Fibroblast of gingiva (primary cell): ENCODE data around the gene PHACTR3.

ENCODE experiments used
- DNase-seq: peaks from one replicate; pipeline ENCODE4 v3.0.0-alpha.2; 2011; ENCODE audit warnings: low read depth

Gene PHACTR3

DNA sequence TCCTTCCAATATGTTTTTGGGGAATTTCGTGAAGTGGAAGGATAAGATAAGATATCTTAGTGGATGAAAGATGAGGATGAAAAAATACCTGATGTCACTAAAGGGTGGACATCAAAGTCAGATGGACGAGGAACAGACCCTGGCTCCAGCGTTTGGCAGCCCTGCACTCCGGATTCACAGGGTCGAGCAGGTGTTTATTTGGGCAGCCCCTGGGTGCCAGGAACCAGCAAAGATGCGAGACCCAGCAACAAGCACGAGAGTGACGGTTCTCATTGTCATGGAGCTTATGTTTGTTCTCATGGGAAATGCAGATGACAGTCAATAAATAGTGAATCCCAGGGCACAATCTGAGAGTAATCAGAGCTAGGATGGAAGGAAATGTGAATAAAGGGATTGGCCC, 131.1 kb downstream of the PHACTR3 start:
- DNase-seq = no peak

- DNase-seq = no peak
Observed at GRCh38 chr20:59735917-59736316, 131.6 kb downstream of the PHACTR3 start.

GRCh38 chr20:59736366-59736765, 132.0 kb downstream of the PHACTR3 start:
- DNase-seq = no peak

- DNase-seq = no peak
Observed at GRCh38 chr20:59737073-59737666, 132.8 kb downstream of the PHACTR3 start.

GRCh38 chr20:59737816-59738215, 133.5 kb downstream of the PHACTR3 start:
- no peak for DNase-seq

- DNase-seq = no peak
Observed at GRCh38 chr20:59738851-59739250, 134.5 kb downstream of the PHACTR3 start.

DNA sequence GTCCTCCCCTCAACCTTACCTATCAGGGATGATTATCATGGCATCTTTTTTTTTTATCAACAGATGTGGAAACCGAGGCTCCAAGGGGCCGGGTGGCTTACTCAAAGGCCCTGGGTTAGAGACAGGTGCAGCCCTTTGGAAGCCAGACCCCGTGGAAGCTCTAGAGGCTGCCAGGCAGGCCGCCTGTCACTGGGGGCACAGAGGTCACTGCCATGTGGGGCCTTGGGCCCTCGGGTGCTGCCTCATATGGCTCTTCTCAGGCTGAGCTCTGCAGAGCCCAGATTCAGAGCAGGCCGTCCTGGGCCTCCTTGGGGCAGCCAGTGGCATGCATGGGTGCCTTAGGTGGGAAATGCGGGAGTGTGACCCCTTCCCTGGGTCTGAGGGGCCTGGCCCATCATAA, 136.3 kb downstream of the PHACTR3 start:
- no peak for DNase-seq

GRCh38 chr20:59741073-59741472, 136.7 kb downstream of the PHACTR3 start:
- DNase-seq = no peak

DNA sequence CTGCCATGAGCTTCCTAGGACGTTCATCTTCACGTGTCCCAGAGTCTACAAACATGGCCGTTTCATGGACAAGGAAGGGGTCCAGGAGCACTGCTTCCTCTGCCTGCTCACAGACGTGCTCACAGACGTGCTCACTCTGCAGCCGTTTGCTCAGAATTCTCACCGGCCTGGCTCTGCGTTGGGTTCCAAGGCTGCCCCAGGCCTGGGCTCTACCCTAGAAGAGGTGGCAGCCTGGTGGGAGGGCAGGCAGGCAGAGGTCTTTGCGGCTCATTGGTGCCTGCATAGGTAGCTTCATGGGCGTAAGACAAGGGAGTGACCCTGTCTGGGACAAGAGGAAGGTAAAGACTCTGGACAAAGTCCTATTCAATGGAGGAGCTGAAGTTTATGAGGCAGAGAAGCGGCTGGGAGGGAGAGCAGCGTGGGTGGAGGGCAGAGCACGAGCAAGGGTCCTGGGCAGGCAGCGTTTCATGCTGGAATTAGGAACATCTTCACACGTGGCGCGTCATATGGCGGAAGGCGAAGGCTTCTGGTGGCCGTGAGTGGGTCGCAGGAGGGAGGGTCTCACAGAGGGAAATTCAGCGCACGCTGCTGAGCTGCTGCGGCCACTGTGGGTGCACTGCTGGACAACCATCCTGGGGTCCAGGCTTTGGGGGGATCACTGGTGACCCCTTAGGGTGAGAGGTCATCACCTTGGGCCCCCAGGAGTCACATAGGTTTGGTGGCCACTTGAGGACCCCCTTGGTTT, 138.2 kb downstream of the PHACTR3 start:
- DNase-seq = no peak

DNA sequence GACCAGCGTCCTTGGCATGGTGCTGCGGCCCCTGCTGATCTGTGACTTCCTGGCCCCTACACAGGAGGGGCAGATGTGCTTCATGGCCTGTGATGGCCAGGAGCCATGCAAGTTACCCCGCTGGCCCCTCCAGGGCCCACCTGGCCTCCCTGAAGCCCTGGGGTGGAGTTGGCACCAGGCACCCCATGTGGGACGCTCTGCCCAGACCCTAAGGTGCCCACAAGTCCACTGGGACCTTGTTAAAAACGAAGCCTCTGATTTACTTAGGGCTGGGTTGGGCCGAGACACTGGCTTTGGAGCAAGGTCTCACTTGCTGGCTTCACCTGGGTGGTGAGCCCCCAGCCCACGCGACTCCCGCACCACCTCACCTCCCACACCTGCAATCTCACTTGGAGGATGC, 139.0 kb downstream of the PHACTR3 start:
- no peak for DNase-seq

- no peak for DNase-seq
Observed at GRCh38 chr20:59743767-59744485, 139.6 kb downstream of the PHACTR3 start.

DNA sequence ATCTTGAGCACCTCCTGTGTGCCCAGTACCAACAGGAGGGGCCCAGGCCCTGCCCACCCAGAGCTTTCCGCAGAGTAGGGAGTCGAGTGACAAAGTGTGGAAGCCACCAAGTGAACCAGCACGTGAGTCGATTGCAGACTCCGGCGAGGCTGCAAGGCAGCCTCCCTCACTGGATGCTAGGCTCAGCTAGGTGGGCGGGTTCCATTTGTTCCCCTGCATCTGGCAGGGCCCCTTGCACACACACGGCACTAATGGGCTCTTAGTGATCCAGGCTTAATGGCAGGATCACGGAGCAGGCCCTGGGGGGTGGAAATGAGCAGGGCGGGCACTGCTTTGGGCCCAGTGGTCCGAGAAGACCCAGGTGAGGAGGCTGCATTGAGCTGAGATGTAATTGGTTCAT, 140.4 kb downstream of the PHACTR3 start:
- DNase-seq = no peak

DNA sequence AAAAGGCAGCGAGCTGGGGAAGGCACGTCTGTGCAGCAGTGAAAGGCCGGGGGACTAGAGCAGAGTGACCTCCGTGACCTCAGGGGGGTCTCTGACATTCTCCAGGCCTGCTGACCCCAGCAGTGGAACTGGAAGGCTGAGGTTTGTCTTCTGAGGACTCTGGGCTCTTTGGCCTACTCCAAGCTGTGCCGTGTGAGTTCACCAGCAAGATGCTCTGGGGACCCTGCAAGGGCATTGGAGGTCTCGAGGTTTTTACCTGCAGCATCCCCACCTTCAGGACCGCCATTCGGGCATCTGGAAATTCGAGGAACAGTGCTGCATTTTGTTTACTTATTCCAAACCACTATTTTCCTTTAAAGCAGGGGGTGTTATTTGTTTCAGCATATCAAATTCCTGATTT, 140.9 kb downstream of the PHACTR3 start:
- no peak for DNase-seq

- DNase-seq = no peak
Observed at GRCh38 chr20:59745716-59746115, 141.4 kb downstream of the PHACTR3 start.

DNA sequence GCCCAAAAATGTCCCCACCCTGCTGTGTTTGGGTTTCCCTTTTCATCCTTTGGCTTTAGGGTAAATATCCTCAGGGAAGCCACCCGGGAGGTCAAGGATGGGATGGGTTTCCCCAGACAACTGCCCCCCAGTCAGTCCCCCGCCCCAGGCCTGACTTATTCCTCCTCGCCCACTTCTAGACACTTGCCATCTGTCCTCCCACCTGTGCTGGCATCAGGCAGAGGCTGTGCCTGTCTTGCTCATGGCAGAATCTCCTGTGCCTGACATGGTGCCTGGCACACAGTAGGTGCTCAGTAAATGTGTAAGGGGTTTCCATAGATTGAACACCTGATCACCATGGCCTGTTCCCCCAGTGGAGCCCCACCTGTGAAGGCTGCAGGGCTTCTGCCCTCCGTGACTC, 141.8 kb downstream of the PHACTR3 start:
- DNase-seq = no peak

GRCh38 chr20:59747671-59748515, 143.6 kb downstream of the PHACTR3 start:
- no peak for DNase-seq

- DNase-seq = peak; percentile 68
Observed at GRCh38 chr20:59748619-59749191, 144.4 kb downstream of the PHACTR3 start.

- peak; percentile 31 for DNase-seq
Observed at GRCh38 chr20:59749301-59749700, 145.0 kb downstream of the PHACTR3 start.

- no peak for DNase-seq
Observed at GRCh38 chr20:59750209-59750840, 146.0 kb downstream of the PHACTR3 start.

GRCh38 chr20:59751075-59751711, 146.9 kb downstream of the PHACTR3 start:
- DNase-seq = peak; percentile 32

GRCh38 chr20:59752101-59752586, 147.8 kb downstream of the PHACTR3 start:
- DNase-seq = no peak
